H1 (cell line): Measurements from ENCODE around the gene IRF8. TPM values are rescaled to one million over a fixed set of nuclear protein-coding genes. Genes with fewer than 3 reads are reported as not detected.

Source experiments
- CTCF ChIA-PET: fragments of 300-600 bp; sonication (Branson Sonifier 250); formaldehyde crosslinking; loops from one replicate; lab custom pipeline; 2021; ENCODE audit not compliant: partially characterized antibody; lab: Charles Lee
- POLR2A ChIA-PET: fragments of 300-600 bp; sonication (Branson Sonifier 250); formaldehyde crosslinking; loops from one replicate; lab custom pipeline; 2021; ENCODE audit warnings: inconsistent platforms; ENCODE audit not compliant: partially characterized antibody; lab: Charles Lee
- DNase-seq, 2 experiments: peaks; one replicate each; pipeline versions ENCODE4 v3.0.0 to v3.0.0-alpha.2; 2010 to 2022; ENCODE audit warnings: low spot score in 2 of 2, low read depth in 1 of 2, mixed read lengths in 1 of 2
- FAIRE-seq: peaks from 2 replicates; lab custom pipeline; 2011; peaks lifted over from hg19 to GRCh38; lab: Jason Lieb, UNC
- H2AFZ ChIP-seq: 2 replicates; pipeline ENCODE4 v1.8.1; 2012; ENCODE audit warnings: low read length, inconsistent platforms
- H2AK5ac ChIP-seq: 2 replicates; pipeline ENCODE4 v1.6.1; 2013; ENCODE audit warnings: low read depth, low read length
- H2BK120ac ChIP-seq: replicated peaks from 2 replicates; pipeline ENCODE3; 2013; ENCODE audit warnings: low read depth, low read length, inconsistent platforms
- H2BK12ac ChIP-seq: 2 replicates; pipeline ENCODE4 v1.6.1; 2013; ENCODE audit warnings: low read depth, low read length
- H2BK15ac ChIP-seq: 2 replicates; pipeline ENCODE4 v1.6.1; 2013; ENCODE audit warnings: low read length
- H2BK20ac ChIP-seq: 2 replicates; pipeline ENCODE4 v1.6.1; 2013; ENCODE audit warnings: low read length
- H2BK5ac ChIP-seq: 2 replicates; pipeline ENCODE4 v1.6.1; 2013; ENCODE audit warnings: low read depth, low read length
- H3K14ac ChIP-seq: 2 replicates; pipeline ENCODE4 v1.6.1; 2013; ENCODE audit warnings: inconsistent platforms; ENCODE audit not compliant: insufficient read length
- H3K18ac ChIP-seq: 2 replicates; pipeline ENCODE4 v1.6.1; 2013; ENCODE audit warnings: low read length; ENCODE audit errors: extremely low read depth
- H3K23ac ChIP-seq: 2 replicates; pipeline ENCODE4 v1.6.1; 2013; ENCODE audit warnings: inconsistent platforms; ENCODE audit not compliant: insufficient read length
- H3K23me2 ChIP-seq: 2 replicates; pipeline ENCODE4 v1.6.1; 2013; ENCODE audit warnings: low read depth, low read length
- H3K27ac ChIP-seq: 2 replicates; pipeline ENCODE4 v1.6.1; 2011; ENCODE audit warnings: low read depth, low read length, inconsistent platforms
- H3K27me3 ChIP-seq, 4 experiments: replicated peaks in 1 of 4; 1 replicate in 1 of 4; 2 replicates in 3 of 4; pipeline versions ENCODE4 v1.6.1 to v1.8.1; 2011 to 2013; ENCODE audit warnings: low read length in 3 of 4, mild to moderate bottlenecking in 3 of 4, inconsistent platforms in 2 of 4, mixed read lengths in 2 of 4, moderate library complexity in 1 of 4; ENCODE audit not compliant: control insufficient read depth in 3 of 4, insufficient read depth in 3 of 4; ENCODE audit errors: extremely low read depth in 1 of 4
- H3K36me3 ChIP-seq, 4 experiments: 2 replicates each; pipeline versions ENCODE4 v1.6.1 to v1.8.1; 2011 to 2013; ENCODE audit warnings: mild to moderate bottlenecking in 4 of 4, low read length in 3 of 4, moderate library complexity in 2 of 4, control low read depth in 1 of 4, inconsistent platforms in 1 of 4; ENCODE audit not compliant: insufficient read depth in 4 of 4, control insufficient read depth in 2 of 4
- H3K4ac ChIP-seq: replicated peaks from 2 replicates; pipeline ENCODE3; 2013; ENCODE audit warnings: low read length, low read depth, mixed read lengths, inconsistent platforms; ENCODE audit not compliant: insufficient read length
- H3K4me1 ChIP-seq, 4 experiments: replicated peaks in 1 of 4; 1 replicate in 1 of 4; 2 replicates in 3 of 4; pipeline versions ENCODE4 v1.6.1 to v1.8.1; 2011 to 2013; ENCODE audit warnings: low read length in 3 of 4, inconsistent platforms in 2 of 4, mixed read lengths in 1 of 4; ENCODE audit not compliant: insufficient read depth in 4 of 4, control insufficient read depth in 3 of 4
- H3K4me2 ChIP-seq, 2 experiments: 2 replicates each; pipeline versions ENCODE4 v1.6.1 to v1.8.1; 2011 to 2013; ENCODE audit warnings: low read depth in 2 of 2, low read length in 2 of 2, control low read depth in 1 of 2, inconsistent platforms in 1 of 2, mild to moderate bottlenecking in 1 of 2; ENCODE audit not compliant: insufficient read depth in 1 of 2
- H3K4me3 ChIP-seq, 4 experiments: fragments of 200-600, 300-600 bp in 1 of 4; sonication (generic), shearing (Covaris generic), sonication (Bioruptor Twin) in 1 of 4; 2 replicates each; pipeline versions ENCODE4 v1.5.1 to v1.8.1; 2011 to 2016; ENCODE audit warnings: low read length in 4 of 4, low read depth in 3 of 4, control low read depth in 2 of 4, inconsistent platforms in 2 of 4, mild to moderate bottlenecking in 2 of 4, mixed read lengths in 1 of 4, moderate library complexity in 1 of 4; ENCODE audit not compliant: insufficient read depth in 2 of 4; ENCODE audit errors: extremely low read depth in 1 of 4
- H3K56ac ChIP-seq: replicated peaks from 2 replicates; pipeline ENCODE3; 2013; ENCODE audit warnings: low read depth, mild to moderate bottlenecking, mixed read lengths, low read length, inconsistent platforms; ENCODE audit not compliant: insufficient read length
- H3K79me1 ChIP-seq: 2 replicates; pipeline ENCODE4 v1.6.1; 2013; ENCODE audit warnings: low read depth, low read length, control low read depth
- H3K79me2 ChIP-seq, 2 experiments: 2 replicates each; pipeline versions ENCODE4 v1.6.1 to v1.8.1; 2012 to 2013; ENCODE audit warnings: low read length in 2 of 2, mild to moderate bottlenecking in 2 of 2, inconsistent platforms in 1 of 2; ENCODE audit not compliant: insufficient read depth in 2 of 2, control insufficient read depth in 1 of 2
- H3K9ac ChIP-seq, 4 experiments: replicated peaks in 1 of 4; 1 replicate in 1 of 4; 2 replicates in 3 of 4; pipeline versions ENCODE4 v1.6.1 to v1.8.1; 2011 to 2013; ENCODE audit warnings: low read depth in 3 of 4, low read length in 3 of 4, control low read depth in 2 of 4, mild to moderate bottlenecking in 2 of 4, moderate library complexity in 2 of 4, inconsistent platforms in 1 of 4; ENCODE audit errors: extremely low read depth in 1 of 4
- H3K9me3 ChIP-seq, 2 experiments: 2 replicates each; pipeline versions ENCODE4 v1.6.1 to v1.8.1; 2012 to 2013; ENCODE audit warnings: mild to moderate bottlenecking in 2 of 2, moderate library complexity in 2 of 2, control low read depth in 1 of 2, inconsistent platforms in 1 of 2, low read depth in 1 of 2, low read length in 1 of 2, mixed read lengths in 1 of 2; ENCODE audit not compliant: insufficient read depth in 2 of 2
- H4K20me1 ChIP-seq, 2 experiments: replicated peaks in 1 of 2; 2 replicates each; pipeline versions ENCODE3 to v1.8.1; 2011 to 2013; ENCODE audit warnings: inconsistent platforms in 2 of 2, low read length in 2 of 2, mild to moderate bottlenecking in 1 of 2; ENCODE audit not compliant: insufficient read depth in 2 of 2, control insufficient read depth in 1 of 2
- H4K5ac ChIP-seq: 2 replicates; pipeline ENCODE4 v1.6.1; 2013; ENCODE audit warnings: low read length, low read depth, mixed read lengths, inconsistent platforms; ENCODE audit not compliant: insufficient read length
- H4K8ac ChIP-seq: 2 replicates; pipeline ENCODE4 v1.8.0; 2013; ENCODE audit warnings: mild to moderate bottlenecking, moderate library complexity, low read length, inconsistent platforms; ENCODE audit not compliant: insufficient read depth; ENCODE audit errors: extremely low read depth
- H4K91ac ChIP-seq: replicated peaks from 2 replicates; pipeline ENCODE3; 2013; ENCODE audit warnings: low read length, mixed read lengths, inconsistent platforms; ENCODE audit not compliant: insufficient read length
- BRCA1 ChIP-seq: IDR thresholded peaks from 2 replicates; pipeline ENCODE4 v1.6.1; 2012; ENCODE audit warnings: low read depth, low read length, improper control_type of control experiment
- CEBPB ChIP-seq: IDR thresholded peaks from 2 replicates; pipeline ENCODE4 v1.6.1; 2012; ENCODE audit warnings: low read depth, low read length
- CREB1 ChIP-seq: IDR thresholded peaks from 2 replicates; pipeline ENCODE4 v1.6.1; 2012; ENCODE audit warnings: inconsistent platforms
- GTF2F1 ChIP-seq: IDR thresholded peaks from 2 replicates; pipeline ENCODE4 v1.6.1; 2012; ENCODE audit warnings: low read depth, low read length, improper control_type of control experiment, borderline replicate concordance
- HDAC6 ChIP-seq: IDR thresholded peaks from one replicate; pipeline ENCODE4 v1.7.1; 2012; ENCODE audit warnings: low read depth, mild to moderate bottlenecking, inconsistent platforms, low read length, moderate library complexity
- MAFK ChIP-seq: IDR thresholded peaks from 2 replicates; pipeline ENCODE4 v1.6.1; 2012; ENCODE audit warnings: low read depth, mild to moderate bottlenecking, improper control_type of control experiment, low read length
- NRF1 ChIP-seq: IDR thresholded peaks from 2 replicates; pipeline ENCODE4 v1.6.1; 2011; ENCODE audit warnings: mild to moderate bottlenecking, low read depth, low read length, improper control_type of control experiment
- PHF8 ChIP-seq: fragments of 200-600 bp; sonication (generic); conservative IDR thresholded peaks from 2 replicates; pipeline ENCODE4 v1.7.1; 2012; ENCODE audit warnings: low read depth, mild to moderate bottlenecking, inconsistent platforms, low read length, moderate library complexity
- RNF2 ChIP-seq: fragments of 200-900, 300-1000 bp; sonication (generic); IDR thresholded peaks from 2 replicates; pipeline ENCODE4 v1.7.1; 2016; ENCODE audit warnings: borderline replicate concordance, low read depth, mild to moderate bottlenecking, antibody characterized with exemption, low read length; ENCODE audit not compliant: poor library complexity, severe bottlenecking; ENCODE audit errors: missing control alignments
- SAP30 ChIP-seq: fragments of 300-600 bp; sonication (generic); IDR thresholded peaks from 2 replicates; pipeline ENCODE4 v1.7.1; 2012; ENCODE audit warnings: low read length, moderate library complexity, mild to moderate bottlenecking, inconsistent platforms; ENCODE audit not compliant: insufficient read depth, insufficient replicate concordance
- SIRT6 ChIP-seq: IDR thresholded peaks from one replicate; pipeline ENCODE4 v1.7.1; 2012; ENCODE audit warnings: low read length, inconsistent platforms
- TAF1 ChIP-seq: IDR thresholded peaks from 2 replicates; pipeline ENCODE4 v1.6.1; 2011; ENCODE audit warnings: mild to moderate bottlenecking, low read depth, low read length
- TBP ChIP-seq: IDR thresholded peaks from 2 replicates; pipeline ENCODE4 v1.6.1; 2011; ENCODE audit warnings: low read depth, low read length, improper control_type of control experiment
- ZNF274 ChIP-seq: IDR thresholded peaks from 2 replicates; pipeline ENCODE4 v1.7.0; 2012; ENCODE audit warnings: low read length, borderline replicate concordance; ENCODE audit errors: extremely low read depth
- WGBS, 2 experiments: shearing (Covaris generic) in 1 of 2; methylation state at CpG; one replicate each; pipeline versions ENCODE4 v1.1.6 to v1.1.7; 2013 to 2015; ENCODE audit warnings: low lambda C conversion rate in 2 of 2, mixed read lengths in 2 of 2, inconsistent platforms in 1 of 2, low coverage in 1 of 2, missing lambda C conversion rate in 1 of 2; ENCODE audit not compliant: insufficient replicate concordance in 2 of 2, insufficient coverage in 1 of 2, insufficient read length in 1 of 2; ENCODE audit errors: extremely low coverage in 1 of 2, missing lambda C conversion rate in 1 of 2; 5-methylcytosine and 5-hydroxymethylcytosine counted together
- polyA plus RNA-seq, 7 experiments: library from polyadenylated mRNA; depleted of rRNA in 3 of 7; stranded (reverse) in 5 of 7; unstranded in 2 of 7; fragments of >200 nt in 5 of 7; fragments of 200-250 nt in 2 of 7; gene quantifications; 1 replicate in 5 of 7; 2 replicates in 1 of 7; 4 replicates in 1 of 7; pipeline versions ENCODE4 v1.2.1 to v1.2.3, GENCODE V29; 2011 to 2013; ENCODE audit warnings: missing spikeins in 2 of 7, mixed read lengths in 2 of 7
- total RNA-seq: library from RNA; stranded (reverse); fragmentation: NEBNext Ultra II Directional; extraction: Animal tissue kit (Norgen Biotek cat#: 25700); gene quantifications from 2 replicates; pipeline ENCODE4 v1.2.1, GENCODE V29; 2021
- TF ChIP-seq, protein P1 (sequence below): IDR thresholded peaks from 2 replicates; pipeline ENCODE4 v1.6.1; 2012; ENCODE audit warnings: inconsistent platforms

Gene IRF8
- total and polyA plus RNA-seq, 2 of the 8 experiments (the other 6 are each of a cell fraction or from before 2014, with no cell fraction given) = 0.35 to 2.0 TPM

DNA sequence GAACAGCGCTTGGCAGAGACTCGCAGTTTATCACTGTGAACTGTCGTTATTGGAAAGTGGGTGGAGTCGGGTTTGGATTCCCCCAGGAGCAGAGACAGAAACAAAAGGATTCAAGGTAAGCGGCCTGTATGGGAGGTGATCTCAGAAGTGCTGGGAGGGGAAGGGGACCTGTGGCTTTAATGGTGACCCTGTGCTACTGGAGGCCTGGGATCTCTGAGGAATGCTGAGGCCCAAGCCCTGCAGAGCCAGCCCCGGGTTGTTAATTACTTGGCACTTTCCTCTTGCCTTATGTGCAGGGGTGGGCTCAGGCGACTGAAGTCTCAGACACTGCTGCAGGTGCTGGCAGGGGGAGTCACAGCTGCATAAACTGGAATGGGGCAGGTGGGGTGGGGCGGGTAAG, 27.4 kb downstream of the IRF8 start:
- POLR2A ChIA-PET = no interaction called here
- Histone ChIP-seq H3K4me1 (no peaks in the 10 kb centered on the region; a peak in 1 of 7 replicates), H4K20me1 (no peaks in the 10 kb centered on the region), H3K18ac (no peak overlapping the region), H2BK15ac (no peak overlapping the region), H2BK120ac (no peak overlapping the region), H2BK20ac (no peak overlapping the region), H3K23me2 (no peaks in the 10 kb centered on the region), H3K27ac (no peak overlapping the region), H2AK5ac (no peak overlapping the region), H4K5ac (no peak overlapping the region), H3K4me3 (no peak overlapping the region), H2AFZ (no peak overlapping the region), H2BK12ac (no peak overlapping the region), H3K23ac (no peak overlapping the region), H3K4me2 (no peak overlapping the region), H3K14ac (no peak overlapping the region), H3K4ac (no peak overlapping the region), H4K91ac (no peak overlapping the region), H3K27me3 (0 out of 7 replicates have a peak, but pooled peaks cover 0 to 2% (median 0%) of the 10 kb centered on the region in 4 experiments), H3K79me1 (no peaks in the 10 kb centered on the region), H2BK5ac (no peak overlapping the region), H3K79me2 (no peaks in the 10 kb centered on the region), H3K9ac (no peak overlapping the region), H4K8ac (no peak overlapping the region), H3K56ac (no peak overlapping the region), H3K9me3 (no peaks in the 10 kb centered on the region), H3K36me3 (no peaks in the 10 kb centered on the region)
- DNase-seq (no peak), FAIRE-seq (no peak)
- CTCF ChIA-PET = interaction anchor here (0.6 to 5.6 kb wide), 2 partner anchors 61 to 414 kb away, joined by 3 to 20 read pairs; no protein-coding TSS in a partner anchor
- 86% methylated on average over 8 of the region's 8 CpGs; no CpG with 5 or more reads in 1 of the 2 experiments for WGBS, 2 experiments
- TF ChIP-seq SAP30 (no peak), HDAC6 (no peak), RNF2 (no peak), PHF8 (no peak), MAFK (no peak), NRF1 (no peak), SIRT6 (no peak), TAF1 (no peak), TBP (no peak), ZNF274 (no peak), BRCA1 (no peak), CEBPB (no peak), GTF2F1 (no peak), CREB1 (no peak)
- TF ChIP-seq, protein P1, sequence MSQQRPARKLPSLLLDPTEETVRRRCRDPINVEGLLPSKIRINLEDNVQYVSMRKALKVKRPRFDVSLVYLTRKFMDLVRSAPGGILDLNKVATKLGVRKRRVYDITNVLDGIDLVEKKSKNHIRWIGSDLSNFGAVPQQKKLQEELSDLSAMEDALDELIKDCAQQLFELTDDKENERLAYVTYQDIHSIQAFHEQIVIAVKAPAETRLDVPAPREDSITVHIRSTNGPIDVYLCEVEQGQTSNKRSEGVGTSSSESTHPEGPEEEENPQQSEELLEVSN = no peak
